HPDE6-E6E7 (cell line): Measurements from ENCODE around the gene ATP5ME.

Experiments
- DNase-seq: peaks from one replicate; pipeline ENCODE4 v3.0.0; 2011; ENCODE audit warnings: missing footprints; ENCODE audit errors: extremely low spot score

ATP5ME gene

GRCh38 chr4:622996-623913, 50.8 kb downstream of the ATP5ME start:
- no peak for DNase-seq
